ENCODE results near the gene SPOCK2. TPM values are rescaled to one million over a fixed set of nuclear protein-coding genes. Genes with fewer than 3 reads are reported as not detected.

Gene SPOCK2
- polyA plus RNA-seq, 1 donor from 2014 or later = 5.6 TPM

GRCh38 chr10:72026278-72027111 is 61.9 kb downstream of the SPOCK2 start:
- Histone ChIP-seq H3K4me3 (ENCODE audit: low read length) (no peak overlapping the region), H2AFZ (ENCODE audit: low read depth, low read length) (no peak overlapping the region), H3K9me2 (ENCODE audit: insufficient read depth, low read length) (no peaks in the 10 kb centered on the region), H3F3A (ENCODE audit: insufficient read depth, low read length, poor library complexity, severe bottlenecking) (no peaks in the 10 kb centered on the region), H4K20me1 (ENCODE audit: insufficient read depth) (no peaks in the 10 kb centered on the region), H3K36me3 (ENCODE audit: insufficient read depth, low read length) (no peaks in the 10 kb centered on the region), H3K27me3 (ENCODE audit: insufficient read depth, low read depth, low read length) (no peaks in the 10 kb centered on the region), H3K9ac (ENCODE audit: low read length) (no peak overlapping the region), H3K79me2 (replicated peaks; ENCODE audit: insufficient read depth, low read length) (no peaks in the 10 kb centered on the region), H3K4me2 (ENCODE audit: low read length) (no peak overlapping the region), H3K9me3 (ENCODE audit: low read length) (no peaks in the 10 kb centered on the region), H3K27ac (ENCODE audit: low read length) (no peak overlapping the region)
- TF ChIP-seq EP300 (conservative IDR thresholded peaks at IDR 0.05; ENCODE audit: poor library complexity, severe bottlenecking) (no peak), REST (IDR thresholded peaks at IDR 0.05; ENCODE audit: borderline replicate concordance) (no peak), RAD21 (conservative IDR thresholded peaks at IDR 0.05) (no peak), MXI1 (conservative IDR thresholded peaks at IDR 0.05; ENCODE audit: poor library complexity, severe bottlenecking) (no peak), EZH2 (IDR thresholded peaks at IDR 0.05; ENCODE audit: borderline replicate concordance, insufficient read depth, low read length, poor library complexity, severe bottlenecking) (no peak), TAF1 (IDR thresholded peaks at IDR 0.05; ENCODE audit: low read depth) (no peak), SMC3 (conservative IDR thresholded peaks at IDR 0.05; ENCODE audit: poor library complexity) (no peak), CTCF (IDR thresholded peaks at IDR 0.05; ENCODE audit: poor library complexity, severe bottlenecking) (no peak), POLR2AphosphoS5 (IDR thresholded peaks at IDR 0.05) (no peak)

GRCh38 chr10:72025832-72026231 is 62.5 kb downstream of the SPOCK2 start:
- no peak overlapping the region for H3K4me2 ChIP-seq (ENCODE audit: low read length)
- no peaks in the 10 kb centered on the region for H3K36me3 ChIP-seq (ENCODE audit: insufficient read depth, low read length)
- H3K9me3 ChIP-seq (ENCODE audit: low read length) = no peaks in the 10 kb centered on the region
- no peaks in the 10 kb centered on the region for H3F3A ChIP-seq (ENCODE audit: insufficient read depth, low read length, poor library complexity, severe bottlenecking)
- no peaks in the 10 kb centered on the region for H3K27me3 ChIP-seq (ENCODE audit: insufficient read depth, low read depth, low read length)
- TF ChIP-seq EP300 (conservative IDR thresholded peaks at IDR 0.05; ENCODE audit: poor library complexity, severe bottlenecking) = no peak
- TF ChIP-seq REST (IDR thresholded peaks at IDR 0.05; ENCODE audit: borderline replicate concordance) = no peak
- TF ChIP-seq CTCF (IDR thresholded peaks at IDR 0.05; ENCODE audit: poor library complexity, severe bottlenecking) = no peak
- no peak for TF ChIP-seq RAD21 (conservative IDR thresholded peaks at IDR 0.05)
- no peak for TF ChIP-seq MXI1 (conservative IDR thresholded peaks at IDR 0.05; ENCODE audit: poor library complexity, severe bottlenecking)
- TF ChIP-seq SMC3 (conservative IDR thresholded peaks at IDR 0.05; ENCODE audit: poor library complexity) = no peak
- no peak for TF ChIP-seq TAF1 (IDR thresholded peaks at IDR 0.05; ENCODE audit: low read depth)
- TF ChIP-seq POLR2AphosphoS5 (IDR thresholded peaks at IDR 0.05) = no peak
- no peak for TF ChIP-seq EZH2 (IDR thresholded peaks at IDR 0.05; ENCODE audit: borderline replicate concordance, insufficient read depth, low read length, poor library complexity, severe bottlenecking)
- H2AFZ ChIP-seq (ENCODE audit: low read depth, low read length) = no peak overlapping the region
- no peaks in the 10 kb centered on the region for H4K20me1 ChIP-seq (ENCODE audit: insufficient read depth)
- H3K9me2 ChIP-seq (ENCODE audit: insufficient read depth, low read length) = no peaks in the 10 kb centered on the region
- H3K27ac ChIP-seq (ENCODE audit: low read length) = no peak overlapping the region
- no peak overlapping the region for H3K4me3 ChIP-seq (ENCODE audit: low read length)
- H3K79me2 ChIP-seq (replicated peaks; ENCODE audit: insufficient read depth, low read length) = no peaks in the 10 kb centered on the region
- no peak overlapping the region for H3K9ac ChIP-seq (ENCODE audit: low read length)
